ENCODE data around the gene POLG.

POLG gene

DNA sequence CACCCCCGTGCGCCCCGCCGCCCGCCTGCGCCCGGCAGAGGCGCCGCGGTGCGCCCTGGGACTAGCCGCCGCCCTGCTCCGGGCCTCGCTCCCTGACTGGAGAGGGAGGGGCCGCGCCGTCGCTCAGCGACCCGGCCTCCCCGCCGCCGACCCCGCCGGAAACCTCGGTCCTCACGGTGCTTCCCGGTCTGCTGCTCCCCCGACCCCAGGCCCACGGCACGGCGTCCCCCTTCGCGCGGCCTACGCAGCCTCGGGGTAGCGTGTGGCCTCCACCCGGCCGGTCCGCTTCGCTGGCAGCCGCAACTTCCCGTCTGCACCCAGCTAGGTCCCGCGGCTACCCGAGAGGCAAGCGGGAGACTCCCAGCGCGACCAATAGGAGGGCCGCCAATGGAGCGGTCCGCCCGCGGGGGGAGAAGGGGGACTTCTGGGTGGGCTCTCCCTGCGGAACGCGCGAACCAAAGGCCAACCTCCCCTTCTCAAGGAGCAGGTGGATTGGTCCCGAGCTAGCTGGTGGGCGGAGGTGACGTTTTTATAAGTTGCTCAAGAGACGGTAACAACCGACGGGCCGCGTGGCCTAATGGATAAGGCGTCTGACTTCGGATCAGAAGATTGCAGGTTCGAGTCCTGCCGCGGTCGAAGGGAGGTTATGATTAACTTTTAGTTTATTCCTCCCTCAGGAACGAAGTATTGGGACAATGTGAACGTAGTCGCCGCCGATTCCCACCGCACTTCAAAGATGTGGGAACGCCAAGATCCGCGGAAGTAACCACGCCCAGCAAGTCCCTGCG is at the start of gene POLG:
Gene POLG (minus strand): TSS at position 315 of the 788 bp plus-strand sequence. CDS start 1,070 bp downstream, outside the sequence.
- peak; percentile 97 for DNase-seq (ENCODE audit: low read depth)
- TF ChIP-seq CTCF (IDR thresholded peaks at IDR 0.05; ENCODE audit: control insufficient read depth, extremely low read depth, insufficient read depth): no peak

DNA sequence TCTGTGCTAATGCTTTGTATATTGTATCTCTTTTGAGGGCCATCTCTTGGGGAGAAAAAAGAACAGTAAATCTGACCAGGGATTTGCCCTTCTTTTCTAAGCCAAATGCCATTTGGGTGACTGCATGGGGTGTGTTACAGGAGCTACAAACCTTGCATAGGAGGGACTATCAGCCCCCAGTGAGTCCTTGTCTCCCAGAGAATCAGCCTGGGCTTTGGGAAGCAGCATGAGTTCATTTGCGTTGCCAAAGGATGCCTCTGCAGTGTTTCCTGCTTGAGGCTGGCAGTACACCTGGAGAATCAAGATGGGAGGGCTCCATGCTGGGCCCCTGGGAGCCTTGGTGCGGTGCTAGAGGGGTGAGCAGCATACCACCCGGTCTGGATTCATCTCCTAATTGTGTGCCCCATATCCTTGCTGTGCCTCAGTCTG is 49.6 kb upstream of the POLG start:
- no peak for DNase-seq (ENCODE audit: low read depth)
- H3K4me3 ChIP-seq (ENCODE audit: low read depth, low read length): no peak overlapping the region
- TF ChIP-seq CTCF (IDR thresholded peaks at IDR 0.05; ENCODE audit: control insufficient read depth, extremely low read depth, insufficient read depth): no peak

More for the DNA sequence above, at the start of gene POLG:
- peak within 1 kb of the TSS; percentile 82 for H3K4me3 ChIP-seq (ENCODE audit: low read depth, low read length)

GRCh38 chr15:89383365-89384175 is 48.9 kb upstream of the POLG start:
- TF ChIP-seq CTCF (IDR thresholded peaks at IDR 0.05; ENCODE audit: control insufficient read depth, extremely low read depth, insufficient read depth): no peak
- peak; percentile 49 for DNase-seq (ENCODE audit: low read depth)
- H3K4me3 ChIP-seq (ENCODE audit: low read depth, low read length): no peak overlapping the region

- no peak for TF ChIP-seq CTCF (IDR thresholded peaks at IDR 0.05; ENCODE audit: control insufficient read depth, extremely low read depth, insufficient read depth)
- no peak overlapping the region for H3K4me3 ChIP-seq (ENCODE audit: low read depth, low read length)
- no peak for DNase-seq (ENCODE audit: low read depth)
Measured at GRCh38 chr15:89381888-89382686, 47.5 kb upstream of the POLG start.

DNA sequence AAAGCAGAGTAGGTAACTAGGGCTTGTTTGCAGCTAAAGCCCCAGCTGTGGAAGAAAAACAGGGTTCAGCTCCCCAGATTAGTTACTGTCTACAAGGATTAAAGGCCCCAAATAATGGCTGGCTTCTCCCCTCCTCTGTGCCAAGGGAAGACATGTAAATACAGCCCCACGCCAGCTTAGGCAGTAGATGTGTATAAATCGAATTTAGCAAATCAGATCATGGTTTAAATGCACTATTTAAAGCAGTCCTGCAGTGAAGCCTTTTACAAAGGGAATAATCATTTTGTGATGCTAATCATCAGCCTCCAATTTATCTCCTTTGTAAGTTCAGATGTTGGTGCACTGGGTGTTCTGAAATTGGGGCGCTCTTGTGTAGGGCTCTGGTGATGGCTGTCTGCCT is 46.7 kb upstream of the POLG start:
- H3K4me3 ChIP-seq (ENCODE audit: low read depth, low read length): no peak overlapping the region
- no peak for DNase-seq (ENCODE audit: low read depth)
- TF ChIP-seq CTCF (IDR thresholded peaks at IDR 0.05; ENCODE audit: control insufficient read depth, extremely low read depth, insufficient read depth): no peak

DNA sequence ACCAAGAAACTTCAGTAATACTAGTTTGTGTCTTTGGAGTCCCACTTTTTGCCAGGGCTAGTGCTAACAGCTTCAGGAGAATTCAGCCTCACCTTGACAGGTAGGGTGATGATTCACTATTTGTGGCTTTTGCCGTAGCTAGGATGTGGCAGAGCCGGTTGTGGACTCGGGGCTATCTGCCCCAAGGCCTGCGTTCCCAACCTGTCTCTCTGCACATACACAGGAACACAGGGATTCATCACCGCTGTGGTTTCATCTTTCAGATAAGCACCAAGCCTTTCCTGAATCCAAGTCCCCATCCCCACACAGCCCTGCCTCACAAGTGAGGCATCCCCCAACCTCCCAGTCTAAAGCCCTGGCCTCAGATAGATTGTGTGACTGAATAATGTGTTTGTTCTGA is 45.2 kb upstream of the POLG start:
- no peak for TF ChIP-seq CTCF (IDR thresholded peaks at IDR 0.05; ENCODE audit: control insufficient read depth, extremely low read depth, insufficient read depth)
- no peak overlapping the region for H3K4me3 ChIP-seq (ENCODE audit: low read depth, low read length)
- peak; percentile 58 for DNase-seq (ENCODE audit: low read depth)

Measured in LNCaP clone FGC (cell line).